ENCODE data around the gene DAB2.
"Not testable (repeated sequence)": the region's sequence is repeated elsewhere in the genome, so short reads cannot be mapped to it uniquely, and the experiment has no call there.

DAB2 gene

DNA sequence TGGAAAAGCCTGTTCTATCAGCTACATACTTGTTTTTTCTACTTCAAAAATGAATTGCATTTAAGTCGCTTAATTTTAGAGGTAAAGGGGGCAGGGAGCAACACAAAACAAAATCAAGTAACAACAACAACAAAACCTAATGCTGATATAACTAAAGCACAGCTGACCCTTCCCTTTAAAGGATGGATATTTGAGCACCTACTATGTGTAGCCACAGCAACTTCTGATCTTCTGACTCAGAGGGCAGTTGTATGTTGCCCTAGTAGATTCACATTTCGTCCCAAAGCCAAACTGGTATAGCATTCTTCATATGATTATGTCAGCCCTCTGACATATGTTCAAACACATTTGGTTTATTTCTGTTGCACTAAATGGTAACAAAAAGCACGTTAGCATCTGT lies 6.8 kb downstream of the DAB2 start:
- DNase-seq: no peak

DNA sequence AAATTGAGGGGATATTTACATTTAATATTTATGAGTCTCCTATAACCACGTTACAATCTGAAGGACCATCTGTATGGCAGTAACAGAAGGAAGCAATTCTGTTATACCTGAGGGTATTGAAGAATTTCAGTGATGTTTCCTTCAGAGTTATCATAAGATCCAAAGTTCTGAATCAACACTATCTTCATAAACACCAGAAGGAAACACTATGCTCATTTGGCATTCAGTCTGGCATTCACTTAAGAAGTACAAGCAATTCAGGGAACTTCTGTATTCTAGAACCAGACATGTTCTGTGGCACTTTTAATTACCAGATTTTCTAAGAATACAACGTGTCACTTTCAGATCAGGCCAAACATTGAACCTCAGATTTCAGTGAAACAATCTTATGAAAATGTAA lies 9.6 kb downstream of the DAB2 start:
- DNase-seq: no peak

DNA sequence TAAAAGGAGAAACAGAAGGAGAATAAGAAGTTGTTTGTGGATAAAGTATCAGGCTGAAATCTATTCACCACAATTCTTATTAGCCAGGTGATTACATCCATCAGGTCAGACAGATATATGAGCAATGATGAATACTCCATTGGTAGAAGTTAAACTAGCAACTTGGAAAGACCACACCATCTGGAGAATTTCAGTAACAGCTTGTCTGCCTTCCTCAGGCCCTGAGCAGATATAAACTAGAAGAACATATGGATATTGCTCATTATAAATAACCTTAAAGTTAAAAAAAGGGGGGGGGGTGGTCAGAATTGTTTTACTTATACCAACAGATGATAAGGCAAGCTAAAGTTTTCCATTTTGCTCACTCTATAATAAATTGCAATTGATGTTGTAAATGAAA lies 10.4 kb downstream of the DAB2 start:
- no peak for DNase-seq

GRCh38 chr5:39413771-39414170 lies 11.0 kb downstream of the DAB2 start:
- DNase-seq: no peak

- DNase-seq: no peak
Observed at GRCh38 chr5:39412721-39413394, 11.9 kb downstream of the DAB2 start.

- DNase-seq: no peak
Observed at GRCh38 chr5:39411985-39412384, 12.8 kb downstream of the DAB2 start.

- DNase-seq: no peak
Observed at GRCh38 chr5:39411061-39411460, 13.7 kb downstream of the DAB2 start.

- DNase-seq: no peak
Observed at GRCh38 chr5:39409033-39409432, 15.7 kb downstream of the DAB2 start.

GRCh38 chr5:39405083-39405843 lies 19.5 kb downstream of the DAB2 start:
- no peak for DNase-seq

DNA sequence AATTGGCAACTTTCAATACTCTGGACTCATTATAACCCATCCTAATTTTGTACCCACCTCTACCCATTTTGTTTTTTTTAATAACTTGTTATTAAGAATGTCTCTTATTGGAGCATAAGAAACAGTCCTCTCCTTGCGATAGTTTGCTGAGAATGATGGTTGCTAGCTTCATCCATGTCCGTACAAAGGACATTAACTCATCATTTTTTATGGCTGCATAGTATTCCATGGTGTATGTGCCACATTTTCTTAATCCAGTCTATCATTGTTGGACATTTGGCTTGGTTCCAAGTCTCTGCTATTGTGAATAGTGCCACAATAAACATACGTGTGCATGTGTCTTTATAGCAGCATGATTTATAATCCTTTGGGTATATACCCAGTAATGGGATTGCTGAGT lies 21.0 kb downstream of the DAB2 start:
- not testable (repeated sequence) for DNase-seq

GRCh38 chr5:39402140-39402539 lies 22.6 kb downstream of the DAB2 start:
- DNase-seq: not testable (repeated sequence)

GRCh38 chr5:39400713-39401578 lies 23.8 kb downstream of the DAB2 start:
- DNase-seq: no peak

DNA sequence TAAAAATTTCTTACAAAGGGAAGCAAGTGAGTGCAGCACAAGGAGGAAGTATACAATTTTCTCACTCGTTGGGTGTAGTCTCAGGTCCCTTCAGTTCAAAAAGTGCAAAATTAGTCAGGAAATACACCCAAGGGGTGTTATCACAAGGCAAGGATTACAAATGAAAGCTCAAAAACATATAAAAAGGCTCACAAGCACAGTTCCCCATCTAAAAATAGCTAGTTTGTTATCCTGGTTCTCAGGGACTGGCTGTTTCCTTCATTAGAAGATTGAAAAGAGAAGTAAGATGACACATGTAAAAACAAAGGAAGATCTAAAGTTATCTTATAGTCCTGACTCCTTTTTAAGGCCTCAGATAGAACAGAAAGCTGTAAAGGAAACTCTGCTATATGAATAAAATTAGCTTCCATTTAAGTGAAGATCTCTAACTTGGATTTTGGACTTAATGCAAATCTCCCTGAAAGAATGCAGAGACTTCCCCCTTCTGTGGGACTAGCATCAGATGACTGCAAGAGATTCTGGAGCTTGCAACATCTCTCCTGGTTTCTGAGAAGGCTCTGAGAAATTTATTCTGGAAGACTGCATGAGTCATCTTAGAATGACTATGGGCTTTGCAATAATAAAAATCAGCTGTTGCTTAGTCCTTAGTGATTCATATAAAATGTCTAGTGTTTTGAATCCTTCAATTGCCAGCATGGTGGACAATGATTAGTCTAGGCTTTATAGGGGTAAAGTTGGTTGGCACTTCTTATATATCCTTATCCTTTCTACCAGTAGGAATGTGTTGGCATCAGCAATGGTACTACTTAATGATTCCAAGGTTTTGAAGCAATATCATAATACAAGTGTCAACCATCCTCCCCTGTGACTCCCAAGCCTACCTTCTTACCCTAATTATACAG lies 25.4 kb downstream of the DAB2 start:
- no peak for DNase-seq

DNA sequence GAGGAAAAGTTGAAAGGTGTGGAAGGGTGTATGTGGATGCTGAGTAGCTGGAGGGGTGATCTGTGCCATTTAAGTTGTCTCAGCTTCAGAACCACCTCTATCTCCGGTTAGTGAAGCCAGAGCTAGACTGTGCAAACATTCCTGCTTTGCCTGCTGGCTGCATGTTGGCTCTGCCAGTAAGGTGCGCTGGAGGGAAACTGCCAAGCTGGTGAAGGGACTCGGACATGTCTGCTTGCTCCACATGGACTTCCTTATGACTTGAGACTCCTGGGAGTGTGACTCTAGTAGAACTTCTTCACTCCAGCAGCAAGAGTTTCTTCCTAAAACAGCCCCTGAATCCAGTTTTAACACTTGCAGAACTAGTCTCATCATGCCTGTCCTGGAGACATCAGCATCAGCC lies 27.9 kb downstream of the DAB2 start:
- no peak for DNase-seq

- no peak for DNase-seq
Observed at GRCh38 chr5:39395521-39395920, 29.3 kb downstream of the DAB2 start.

DNA sequence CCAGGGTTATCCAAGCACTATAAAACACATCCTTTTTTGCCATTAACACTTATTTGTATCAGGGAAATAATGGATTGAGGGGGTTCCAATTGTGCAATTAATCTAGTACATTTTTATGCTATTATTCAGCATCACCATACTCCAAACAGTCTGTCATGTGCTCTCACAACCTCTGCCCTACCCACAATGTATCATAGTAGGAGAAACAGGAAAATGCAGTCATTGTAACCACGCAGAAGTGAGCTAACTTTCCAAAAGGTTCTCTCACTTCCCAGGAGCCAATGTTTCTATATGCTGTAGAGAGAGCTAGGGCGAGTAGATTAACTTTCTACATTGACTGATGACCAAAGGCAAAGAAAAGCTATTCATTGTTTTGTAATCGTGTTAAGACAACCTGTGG lies 29.8 kb downstream of the DAB2 start:
- no peak for DNase-seq

- DNase-seq: no peak
Observed at GRCh38 chr5:39390945-39391344, 33.8 kb downstream of the DAB2 start.

DNA sequence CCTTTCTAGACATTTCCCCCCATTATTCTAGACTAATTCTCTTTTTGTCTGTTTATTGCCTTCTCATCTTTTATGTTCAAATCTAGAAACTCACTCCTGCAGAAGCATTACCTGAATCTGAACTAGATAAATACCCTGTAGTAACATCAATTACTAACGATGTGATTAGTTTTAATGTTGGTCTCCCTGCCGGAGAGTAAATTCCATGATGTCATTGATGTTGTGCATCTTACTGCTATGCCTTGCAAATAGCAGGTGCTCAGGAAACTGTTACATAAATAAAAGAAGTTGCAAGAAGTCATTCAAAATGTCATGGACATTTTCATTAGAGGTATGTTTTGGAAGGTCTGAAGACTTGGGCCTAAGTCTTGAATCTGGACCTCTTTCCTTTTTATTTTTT lies 37.5 kb downstream of the DAB2 start:
- no peak for DNase-seq

DNA sequence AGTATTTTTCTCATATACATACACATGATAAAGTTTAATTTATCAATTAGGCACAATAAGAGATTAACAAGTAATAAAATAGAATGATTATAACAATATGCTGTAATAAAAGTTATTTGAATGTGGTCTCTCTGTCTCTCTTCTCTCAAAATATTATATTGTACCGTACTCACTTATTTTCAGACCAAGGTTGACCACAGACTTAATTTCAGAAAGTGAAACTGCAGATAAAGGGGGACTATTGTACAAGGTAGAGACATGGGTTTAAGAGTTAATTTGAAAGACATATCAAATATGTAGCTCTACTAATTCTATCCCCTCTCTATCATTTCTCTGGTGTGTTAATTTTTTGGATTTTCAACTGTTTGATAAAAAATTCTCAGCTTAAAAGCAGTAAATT lies 40.5 kb downstream of the DAB2 start:
- DNase-seq: no peak

- DNase-seq: no peak
Observed at GRCh38 chr5:39381376-39381775, 43.4 kb downstream of the DAB2 start.

DNA sequence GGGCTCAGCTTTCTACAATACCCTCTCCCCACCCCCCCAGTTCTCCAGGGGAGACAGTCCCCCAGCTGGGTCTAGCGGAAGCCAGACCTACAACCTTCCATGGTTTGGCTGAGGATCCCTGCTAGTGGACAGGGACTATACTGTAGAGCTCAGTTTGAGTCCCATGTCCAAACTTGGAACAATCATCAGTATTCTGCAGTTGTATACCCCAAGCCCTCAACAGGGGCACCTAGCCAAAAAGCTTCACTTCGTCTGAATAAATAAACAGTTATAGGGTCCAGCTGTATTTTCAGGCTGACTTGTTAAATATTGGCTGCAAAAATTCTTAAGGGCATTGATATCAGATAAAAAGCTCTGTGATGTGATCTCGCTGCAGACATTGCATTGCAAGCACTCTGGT lies 45.1 kb downstream of the DAB2 start:
- no peak for DNase-seq

DNA sequence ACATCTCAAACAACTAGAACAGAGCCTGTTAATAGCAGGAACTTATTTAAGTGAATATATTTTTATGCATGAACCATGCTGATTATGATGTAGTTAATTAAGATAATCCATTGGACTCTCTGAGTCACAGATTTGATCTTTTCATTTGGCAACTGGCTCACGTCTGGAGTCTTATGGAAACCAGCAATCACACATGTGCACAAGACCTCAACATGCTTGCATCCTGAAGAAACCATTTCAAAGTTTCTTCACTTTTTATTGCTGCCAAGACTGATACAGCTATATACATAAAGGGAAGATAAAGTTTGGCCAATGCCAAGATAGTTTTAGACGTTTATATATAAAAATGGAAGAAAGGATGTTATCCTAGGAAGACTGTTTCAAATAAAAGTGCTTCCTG lies 47.2 kb downstream of the DAB2 start:
- DNase-seq: no peak

DNA sequence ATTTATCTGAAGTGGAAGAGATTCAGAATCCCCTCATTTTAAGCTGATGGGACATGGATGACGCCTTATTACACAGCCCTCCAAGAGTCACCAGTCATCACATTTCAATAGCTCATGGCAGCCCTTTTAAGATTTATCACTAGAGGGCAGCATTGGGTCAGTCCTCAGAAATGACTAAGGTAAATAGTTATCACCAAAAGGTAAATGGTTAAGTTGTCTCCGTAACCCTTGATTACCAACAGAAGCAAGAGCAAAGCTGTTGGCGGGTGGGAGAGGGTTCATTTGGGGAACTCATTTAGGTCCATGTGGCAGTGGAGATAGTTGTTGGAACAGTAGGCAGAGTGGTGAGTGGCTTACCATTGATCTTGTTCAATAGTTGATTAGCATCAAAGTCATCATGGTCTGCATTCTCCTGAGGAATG lies 48.5 kb downstream of the DAB2 start:
- DNase-seq: peak; percentile 66

Data from NCI-H82 (cell line).